Ascending aorta (tissue), 2 donors: Measurements from ENCODE around the gene ESPN. TPM values are rescaled to one million over a fixed set of nuclear protein-coding genes. Genes with fewer than 3 reads are reported as not detected.

Experiments
- DNase-seq, 2 donors: peaks; one replicate each; pipeline ENCODE4 v3.0.0-alpha.2; 2019; ENCODE audit warnings: low spot score in 2 of 2
- H3K27ac ChIP-seq, 2 donors: fragments of 200-600 bp; sonication (generic); one replicate each; pipeline ENCODE4 v1.5.1; 2016 to 2017; ENCODE audit warnings: mild to moderate bottlenecking in 1 of 2
- H3K27me3 ChIP-seq: fragments of 200-600 bp; sonication (generic); one replicate; pipeline ENCODE4 v1.5.1; 2017
- H3K36me3 ChIP-seq, 2 donors: fragments of 200-600 bp; sonication (generic); one replicate each; pipeline ENCODE4 v1.5.1; 2016
- H3K4me1 ChIP-seq, 2 donors: fragments of 200-600 bp; sonication (generic); one replicate each; pipeline ENCODE4 v1.5.1; 2016 to 2017; ENCODE audit warnings: mild to moderate bottlenecking in 1 of 2
- H3K4me3 ChIP-seq, 2 donors: fragments of 200-600 bp; sonication (generic); one replicate each; pipeline ENCODE4 v1.5.1; 2016 to 2017; ENCODE audit warnings: mild to moderate bottlenecking in 1 of 2
- H3K9me3 ChIP-seq, 2 donors: fragments of 200-600 bp; sonication (generic); one replicate each; pipeline ENCODE4 v1.5.1; 2016
- CTCF ChIP-seq, 3 experiments: fragments of 200-600 bp in 2 of 3; fragments of 450-650 bp in 1 of 3; sonication (generic) in 2 of 3; IDR thresholded peaks; one replicate each; pipeline ENCODE4 v1.5.1; 2016 to 2019; ENCODE audit warnings: antibody characterized with exemption in 3 of 3, mild to moderate bottlenecking in 1 of 3, moderate library complexity in 1 of 3
- intact Hi-C: fragments of 100-400 bp; cut with DNase I; formaldehyde crosslinking; loops from one replicate; pipeline ENCODE4 v1.15.1; 2023
- total RNA-seq: library from RNA; depleted of rRNA; stranded (reverse); fragments of >200 nt; gene quantifications from one replicate; pipeline ENCODE4 v1.1.0, GENCODE V29; 2016

Gene ESPN
- total RNA-seq, 1 donor from 2014 or later = 2.2 TPM

- TF ChIP-seq CTCF (IDR thresholded peaks at IDR 0.05) = no peak
- H3K4me3 ChIP-seq = no peak overlapping the region
- intact Hi-C loops = no loop called here
- no peaks in the 10 kb centered on the region for H3K36me3 ChIP-seq
- peaks cover 44% of the 10 kb centered on the region for H3K27me3 ChIP-seq
- no peak for DNase-seq
- no peaks in the 10 kb centered on the region for H3K9me3 ChIP-seq
- H3K27ac ChIP-seq = no peak overlapping the region
- peaks cover 10 to 14% of the 10 kb centered on the region in 2 donors for H3K4me1 ChIP-seq
These were observed 3.3 kb upstream of the ESPN start for GRCh38 chr1:6421266-6421665.

DNA sequence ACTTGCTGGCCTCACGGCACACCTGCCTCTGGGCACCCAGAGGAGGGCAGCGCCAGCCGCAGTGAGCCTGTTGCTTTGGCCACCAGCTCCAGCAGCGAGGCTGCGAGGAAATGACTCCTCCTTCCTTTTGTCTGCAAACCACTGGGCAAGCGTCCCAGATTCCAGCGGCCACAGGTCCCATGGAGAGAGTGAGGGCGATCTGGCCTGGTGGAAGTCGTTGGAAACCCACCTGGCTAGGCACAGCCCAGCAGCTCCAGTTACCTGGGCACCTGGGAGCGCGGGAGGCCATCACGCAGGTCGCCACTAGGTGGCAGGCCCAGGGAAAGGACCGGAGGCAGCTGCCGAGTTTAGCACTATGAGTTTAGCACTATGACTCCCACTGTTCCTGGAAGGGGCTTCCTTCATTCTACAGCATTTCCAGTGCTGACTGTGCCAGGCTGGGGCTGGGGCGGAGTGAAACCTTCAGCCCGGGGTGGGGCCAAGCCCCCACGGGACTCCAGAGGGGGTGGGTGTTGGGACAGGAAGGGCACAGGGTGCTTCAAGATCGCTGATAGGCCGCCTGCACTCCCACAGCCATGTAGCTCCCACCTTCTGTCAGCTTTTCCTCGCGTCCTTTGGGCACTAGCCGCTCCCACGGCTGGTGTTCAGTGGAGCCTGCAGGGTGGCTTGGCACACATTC lies 1.1 kb upstream of the ESPN start:
- peaks cover 37% of the 10 kb centered on the region for H3K27me3 ChIP-seq
- H3K9me3 ChIP-seq = no peaks in the 10 kb centered on the region
- intact Hi-C loops = no loop called here
- H3K4me1 ChIP-seq = peaks cover 10 to 14% of the 10 kb centered on the region in 2 donors
- H3K36me3 ChIP-seq = no peaks in the 10 kb centered on the region
- peak; percentile 6 to 50 (median 27) for TF ChIP-seq CTCF (IDR thresholded peaks at IDR 0.05)
- no peak for DNase-seq
- no peak overlapping the region for H3K27ac ChIP-seq
- H3K4me3 ChIP-seq = no peak overlapping the region

GRCh38 chr1:6424000-6424565 lies 493 bp upstream of the ESPN start:
- Histone ChIP-seq H3K4me1 (peaks cover 10 to 14% of the 10 kb centered on the region in 2 donors), H3K36me3 (no peaks in the 10 kb centered on the region), H3K9me3 (no peaks in the 10 kb centered on the region), H3K27ac (no peak overlapping the region), H3K4me3 (peak overlapping the region; percentile 16 to 44), H3K27me3 (peaks cover 34% of the 10 kb centered on the region)
- intact Hi-C loops = no loop called here
- DNase-seq = no peak
- TF ChIP-seq CTCF (IDR thresholded peaks at IDR 0.05) = no peak

GRCh38 chr1:6425658-6426057 lies 1.1 kb downstream of the ESPN start:
- no peak for TF ChIP-seq CTCF (IDR thresholded peaks at IDR 0.05)
- H3K4me3 ChIP-seq = no peak overlapping the region
- peaks cover 2 to 8% of the 10 kb centered on the region in 2 donors for H3K4me1 ChIP-seq
- no peak overlapping the region for H3K27ac ChIP-seq
- no peaks in the 10 kb centered on the region for H3K9me3 ChIP-seq
- no peak for DNase-seq
- intact Hi-C loops = no loop called here
- peaks cover 19% of the 10 kb centered on the region for H3K27me3 ChIP-seq
- H3K36me3 ChIP-seq = no peaks in the 10 kb centered on the region

GRCh38 chr1:6426277-6426971 lies 1.8 kb downstream of the ESPN start:
- peaks cover 18% of the 10 kb centered on the region for H3K27me3 ChIP-seq
- no peak for TF ChIP-seq CTCF (IDR thresholded peaks at IDR 0.05)
- H3K4me1 ChIP-seq = peaks cover 2 to 8% of the 10 kb centered on the region in 2 donors
- no peak overlapping the region for H3K4me3 ChIP-seq
- H3K27ac ChIP-seq = no peak overlapping the region
- no peaks in the 10 kb centered on the region for H3K36me3 ChIP-seq
- intact Hi-C loops = no loop called here
- no peaks in the 10 kb centered on the region for H3K9me3 ChIP-seq
- DNase-seq = no peak
